NB4 (cell line): ENCODE measurements around the gene DLGAP4.

Experiments
- CTCF ChIP-seq: IDR thresholded peaks from one replicate; pipeline ENCODE4 v1.5.1; 2012; ENCODE audit warnings: low read depth, low read length
- MAX ChIP-seq: IDR thresholded peaks from 2 replicates; pipeline ENCODE4 v1.6.1; 2011; ENCODE audit warnings: low read depth, low read length
- MYC ChIP-seq: IDR thresholded peaks from 2 replicates; pipeline ENCODE4 v1.6.1; 2011; ENCODE audit warnings: low read depth, low read length
- POLR2A ChIP-seq: IDR thresholded peaks from 2 replicates; pipeline ENCODE4 v1.6.1; 2011; ENCODE audit warnings: mild to moderate bottlenecking; ENCODE audit not compliant: insufficient read length; ENCODE audit errors: extremely low read depth

- no peak for TF ChIP-seq MAX
- TF ChIP-seq CTCF = no peak
- no peak for TF ChIP-seq POLR2A
- TF ChIP-seq MYC = no peak
Observed at GRCh38 chr20:36310215-36310981, 4.3 kb downstream of the DLGAP4 start.
